HUDEP-2 (cell line): ENCODE data around the gene NAP1L1.

Source experiments
- DNase-seq, 76 experiments: peaks; one replicate each; lab custom pipeline; 2025; ENCODE audit not compliant: unreplicated experiment in 76 of 76; lab: John Stamatoyannopoulos, UW

NAP1L1 gene

GRCh38 chr12:76084863-76085519, 506 bp upstream of the NAP1L1 start:
- DNase-seq = peak in 48 of 76 experiments; percentile 42 to 85 (median 73)

GRCh38 chr12:76083246-76083903, 1.1 kb downstream of the NAP1L1 start:
- DNase-seq = peak in 2 of 76 experiments; percentile 12 to 14

- DNase-seq = no peak
Measured at GRCh38 chr12:76081909-76082308, 2.6 kb downstream of the NAP1L1 start.

- no peak for DNase-seq
Measured at GRCh38 chr12:76080729-76081415, 3.6 kb downstream of the NAP1L1 start.

DNA sequence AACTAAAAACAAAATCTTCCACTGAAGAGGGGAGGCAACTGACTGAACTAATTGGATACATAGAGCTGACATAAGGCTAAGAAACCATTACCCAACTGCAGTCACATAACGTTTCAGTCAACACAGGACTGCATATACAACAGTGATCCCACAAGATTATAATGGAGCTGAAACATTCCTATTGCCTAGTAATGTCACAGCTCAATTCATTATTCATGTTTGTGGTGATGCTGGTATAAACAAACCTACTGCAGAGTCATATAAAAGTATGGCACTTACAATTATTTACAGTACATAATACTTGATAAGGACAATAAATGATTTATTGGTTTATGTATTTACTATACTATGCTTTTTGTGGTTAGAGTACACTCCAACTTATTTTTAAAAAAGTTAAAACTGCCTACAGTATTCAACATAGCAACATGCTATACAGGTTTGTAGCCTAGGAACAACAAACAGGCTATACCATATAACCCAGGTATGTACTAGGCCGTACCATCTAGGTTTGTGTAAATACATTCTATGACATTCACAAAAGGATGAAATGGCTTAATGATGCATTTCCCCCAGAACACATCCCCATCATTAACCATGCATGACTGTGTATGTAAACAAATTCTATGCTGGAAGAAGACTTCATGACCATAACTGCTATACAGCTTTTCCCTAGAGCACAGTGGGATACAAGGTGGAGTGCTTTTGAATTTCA, 4.3 kb downstream of the NAP1L1 start:
- no peak for DNase-seq

DNA sequence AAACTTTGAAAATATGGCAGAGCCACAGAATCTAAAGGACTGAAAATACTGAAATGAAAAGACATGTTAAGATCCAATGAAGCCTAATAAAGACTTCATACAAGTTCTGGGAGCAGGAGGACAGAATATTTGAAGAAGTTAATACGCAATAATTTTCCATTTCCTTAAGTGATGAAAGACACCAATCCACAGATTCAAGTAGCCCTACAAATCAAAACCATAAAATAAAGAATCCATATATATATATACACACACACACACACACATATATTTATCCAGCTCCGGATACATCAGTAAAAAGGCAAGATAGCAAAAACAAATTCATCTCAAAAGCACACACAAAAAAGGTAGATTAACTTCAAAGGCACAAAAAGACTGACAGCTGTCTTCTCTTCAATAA, 5.7 kb downstream of the NAP1L1 start:
- no peak for DNase-seq

DNA sequence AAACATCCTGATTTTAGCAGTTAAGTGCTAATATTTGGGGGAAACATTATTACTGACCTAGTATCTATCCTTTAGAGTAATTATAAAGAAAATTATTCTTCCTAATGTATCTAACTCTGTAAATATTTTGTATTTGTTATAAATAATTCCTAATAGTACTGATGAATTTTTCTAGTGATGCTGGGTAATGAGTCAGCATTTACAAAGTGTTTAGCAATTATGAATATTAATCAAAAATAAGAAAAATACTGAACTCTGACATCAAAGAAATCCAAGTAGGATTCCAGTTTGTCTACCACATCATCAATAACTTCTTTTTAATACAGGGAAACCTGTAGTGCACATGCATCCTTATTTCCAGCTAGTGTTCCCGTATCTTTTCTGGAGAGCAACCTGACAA, 9.0 kb downstream of the NAP1L1 start:
- DNase-seq = no peak

- peak in 13 of 76 experiments; percentile 0 to 38 (median 15) for DNase-seq
Measured at GRCh38 chr12:76074701-76075336, 9.7 kb downstream of the NAP1L1 start.

DNA sequence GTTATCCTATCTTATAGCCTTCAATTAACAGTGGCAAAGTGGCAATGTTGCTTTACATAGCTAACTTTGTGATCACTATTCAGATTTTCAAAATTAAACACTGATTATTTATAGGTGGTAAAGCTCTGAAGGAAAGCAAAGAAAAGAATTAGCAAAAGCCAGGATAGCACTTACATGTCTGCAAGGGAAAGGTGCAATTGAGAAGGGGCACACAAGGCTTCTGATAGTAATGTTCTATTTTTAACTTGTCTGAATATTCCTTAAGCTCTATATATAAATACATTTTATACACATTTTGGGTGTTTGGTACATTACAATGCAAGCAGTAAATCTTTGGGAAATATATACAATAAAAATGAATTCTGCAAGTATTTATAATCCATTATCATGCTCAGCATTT, 10.9 kb downstream of the NAP1L1 start:
- DNase-seq = no peak

DNA sequence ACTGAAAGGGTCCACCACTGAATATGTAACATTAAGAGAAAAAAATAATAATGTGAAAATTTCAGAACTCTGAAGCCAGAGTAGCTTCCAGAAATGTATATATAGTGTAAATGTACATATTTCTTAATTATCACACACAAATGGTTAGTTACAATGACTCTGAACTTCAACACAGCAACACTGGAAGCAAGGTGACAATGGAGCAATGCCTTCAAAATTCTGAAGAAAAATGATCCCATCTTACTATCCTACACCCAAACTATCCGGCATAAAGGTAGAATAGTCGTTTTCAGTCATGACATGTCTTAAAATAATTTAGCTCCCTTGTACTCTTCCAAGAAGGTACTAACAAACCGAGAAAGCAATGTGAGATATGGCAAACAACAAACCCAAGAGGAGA, 11.9 kb downstream of the NAP1L1 start:
- no peak for DNase-seq

DNA sequence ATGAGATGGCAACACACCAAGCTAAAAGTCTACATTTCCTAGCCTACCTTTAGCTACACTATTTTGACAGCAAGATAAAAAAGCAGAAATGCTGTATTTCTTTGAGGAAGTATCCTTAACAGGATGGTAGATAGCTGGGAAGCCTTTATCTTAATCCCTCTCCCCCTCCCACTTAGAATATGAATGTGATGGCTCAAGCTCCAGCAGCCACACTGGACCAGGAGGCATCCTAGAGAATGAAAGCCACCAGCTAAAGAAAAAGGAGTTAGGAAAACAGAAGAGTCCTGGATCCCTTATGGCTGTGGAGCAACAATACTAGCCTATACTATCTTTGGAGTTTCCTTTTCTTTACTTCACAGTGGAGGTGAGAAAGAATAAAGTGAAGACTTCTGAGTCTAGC, 15.1 kb downstream of the NAP1L1 start:
- DNase-seq = no peak

GRCh38 chr12:76065917-76066316, 18.6 kb downstream of the NAP1L1 start:
- DNase-seq = no peak

- no peak for DNase-seq
Measured at GRCh38 chr12:76064904-76065303, 19.6 kb downstream of the NAP1L1 start.

- DNase-seq = no peak
Measured at GRCh38 chr12:76060111-76060510, 24.4 kb downstream of the NAP1L1 start.

DNA sequence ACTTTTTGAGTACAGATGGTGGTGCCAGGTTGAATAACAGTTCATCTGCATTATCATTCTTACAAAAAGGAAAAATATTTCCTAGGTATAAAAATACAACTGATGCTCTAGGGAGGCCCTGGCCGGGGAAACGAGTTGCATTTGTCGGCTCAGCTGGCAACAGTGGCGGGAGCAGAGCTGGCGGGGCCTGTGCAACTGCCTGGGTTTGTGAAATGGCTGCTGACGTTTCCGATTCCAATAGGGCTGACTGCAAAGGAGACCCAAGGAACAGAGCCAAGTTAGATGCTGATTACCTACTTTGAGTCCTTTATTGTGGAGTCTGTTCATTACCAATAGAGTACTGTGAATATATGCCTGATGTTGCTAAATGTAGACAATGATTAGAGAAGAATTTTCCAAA, 27.2 kb downstream of the NAP1L1 start:
- no peak for DNase-seq

- DNase-seq = no peak
Measured at GRCh38 chr12:76055393-76055792, 29.1 kb downstream of the NAP1L1 start.

DNA sequence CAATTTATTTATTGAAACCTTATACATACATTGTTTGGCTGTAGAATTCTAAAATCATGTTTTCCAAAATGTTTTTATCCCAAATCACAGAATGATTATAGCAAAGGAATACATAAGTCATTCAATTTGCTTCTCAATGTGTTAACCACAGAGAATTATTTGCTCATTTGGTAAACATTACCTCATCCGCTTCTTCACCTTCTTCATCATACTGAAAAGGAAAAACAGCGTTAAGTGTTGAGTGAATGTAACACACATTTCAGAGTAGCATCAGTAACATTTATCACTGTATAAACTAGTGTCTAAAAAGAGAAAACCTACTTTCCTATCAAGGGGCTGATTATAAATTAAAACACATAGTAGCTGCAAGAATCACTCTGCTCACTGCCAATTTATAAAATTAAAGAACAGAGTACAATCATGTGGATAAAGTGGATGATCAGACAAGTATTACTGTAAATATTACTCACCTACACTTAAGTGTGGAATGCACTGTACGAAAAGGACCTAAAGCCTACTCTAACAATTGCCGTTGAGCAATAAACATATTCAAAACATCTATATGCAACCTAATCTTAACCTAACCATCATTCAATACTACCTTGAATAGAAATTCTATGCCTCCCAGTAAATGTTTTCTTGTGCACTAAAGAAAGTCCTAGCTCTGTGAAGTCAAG, 34.8 kb downstream of the NAP1L1 start:
- DNase-seq = no peak

DNA sequence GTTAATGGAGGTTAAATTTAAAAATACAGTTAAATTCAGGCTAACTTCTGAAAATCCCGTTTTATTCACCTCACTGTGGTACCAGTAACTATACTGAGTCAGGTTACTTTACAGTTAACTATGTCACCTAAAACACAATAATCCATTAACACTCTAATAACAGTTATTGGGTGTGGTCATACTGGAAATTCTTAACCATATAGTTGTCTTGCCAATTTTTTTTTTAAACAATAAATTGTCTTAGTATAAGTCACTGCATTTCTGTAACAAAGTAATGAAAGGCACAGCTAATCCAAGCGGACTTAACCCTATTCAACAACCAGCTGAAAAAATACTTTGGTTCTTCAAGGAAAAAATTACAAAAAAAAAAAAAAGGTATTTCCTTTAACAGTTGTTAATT, 36.7 kb downstream of the NAP1L1 start:
- DNase-seq = no peak

DNA sequence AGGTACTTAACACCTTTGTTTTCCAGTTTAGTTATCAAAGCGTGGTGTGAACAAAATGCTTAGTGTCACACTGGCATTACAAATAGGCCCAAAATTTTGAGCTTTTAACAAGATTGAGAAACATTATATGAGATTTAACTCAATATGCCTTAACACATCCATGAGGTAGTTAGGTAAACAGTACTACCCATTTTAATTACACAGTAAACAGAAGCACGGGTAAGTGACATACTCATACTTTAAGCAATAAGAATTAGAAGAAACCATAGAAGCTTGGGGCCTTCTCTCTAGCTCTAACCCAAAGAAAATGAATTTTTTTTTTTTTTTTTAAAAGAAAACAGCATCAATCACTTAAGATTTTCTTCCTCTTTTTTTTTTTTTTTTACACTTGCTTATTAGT, 37.4 kb downstream of the NAP1L1 start:
- DNase-seq = no peak

GRCh38 chr12:76043377-76043776, 41.1 kb downstream of the NAP1L1 start:
- no peak for DNase-seq
